ENCODE results near the gene CGB2. TPM values are rescaled to one million over a fixed set of nuclear protein-coding genes. Genes with fewer than 3 reads are reported as not detected.
"Not testable (repeated sequence)": the region's sequence is repeated elsewhere in the genome, so short reads cannot be mapped to it uniquely, and the experiment has no call there.

Gene CGB2
- total RNA-seq, 4 donors from 2014 or later, result not detected

DNA sequence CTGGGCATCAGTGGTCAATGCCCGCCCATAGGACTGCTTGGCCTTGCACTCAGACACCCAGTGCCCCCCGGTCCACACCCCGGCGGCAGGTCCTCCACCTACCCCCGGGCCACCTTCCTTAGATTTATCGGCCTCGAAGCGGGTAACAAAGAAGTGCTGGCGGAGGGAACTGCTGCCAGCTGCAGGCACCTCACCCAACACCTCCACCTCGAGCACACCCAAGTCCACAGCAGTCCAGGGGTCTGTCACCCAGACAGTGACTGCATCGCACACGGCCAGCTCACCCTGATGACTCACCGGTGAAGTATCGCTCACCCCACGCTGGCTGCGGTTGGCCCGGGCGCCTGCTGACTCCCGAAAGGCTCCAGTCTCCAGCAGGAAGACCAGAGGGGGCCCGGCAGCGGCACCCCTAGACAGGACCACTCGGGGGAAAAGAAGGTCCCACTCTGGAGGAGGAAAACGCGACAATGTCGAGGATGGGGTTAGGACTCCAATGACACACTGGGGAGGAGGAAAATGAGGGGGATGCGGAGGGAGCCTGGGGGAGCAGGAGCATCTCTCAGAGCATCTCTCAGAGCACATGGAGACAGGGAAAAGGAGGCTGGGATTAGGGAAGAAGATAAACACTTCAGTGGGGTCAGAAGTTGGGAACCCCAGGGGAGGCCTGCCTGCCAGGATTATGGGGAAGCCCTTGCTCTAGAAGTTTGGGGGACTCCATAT, 7.0 kb downstream of the CGB2 start:
- not testable (repeated sequence) for H3K4me3 ChIP-seq, H3K4me1 ChIP-seq, H3K9me3 ChIP-seq, ATAC-seq, H3K27me3 ChIP-seq, H3K27ac ChIP-seq, H3K36me3 ChIP-seq
- WGBS, 2 donors (ENCODE audit: low coverage in 1 of 2), result 87 to 91% methylated on average over 3 to 9 of the region's 26 CpGs

DNA sequence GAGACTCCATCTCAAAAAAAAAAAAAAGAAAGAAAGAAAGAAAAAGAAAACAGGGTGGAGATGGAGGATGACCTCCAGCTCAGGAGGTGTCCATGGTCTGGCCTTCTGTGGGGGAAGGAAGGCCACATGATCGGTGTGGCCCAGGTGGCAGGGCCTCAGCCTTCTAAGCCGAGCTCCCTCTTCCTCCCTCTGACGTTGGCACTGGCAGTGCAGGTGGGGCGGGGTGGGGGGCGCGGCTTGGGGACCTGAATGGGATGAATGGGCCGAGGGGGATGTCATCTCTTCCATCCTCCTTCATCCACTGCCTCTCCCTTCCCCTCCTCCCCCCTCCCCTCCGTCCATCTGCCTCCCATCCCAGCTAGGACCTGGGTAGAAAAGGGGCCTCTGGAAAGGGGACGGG, 8.0 kb downstream of the CGB2 start:
- H3K27ac ChIP-seq, H3K36me3 ChIP-seq, H3K27me3 ChIP-seq, H3K4me3 ChIP-seq, H3K9me3 ChIP-seq, ATAC-seq, H3K4me1 ChIP-seq: not testable (repeated sequence)
- WGBS, 2 donors (ENCODE audit: low coverage in 1 of 2), result 50% methylated on average over 6 of the region's 9 CpGs; no CpG with 5 or more reads in 1 of the 2 donors

DNA sequence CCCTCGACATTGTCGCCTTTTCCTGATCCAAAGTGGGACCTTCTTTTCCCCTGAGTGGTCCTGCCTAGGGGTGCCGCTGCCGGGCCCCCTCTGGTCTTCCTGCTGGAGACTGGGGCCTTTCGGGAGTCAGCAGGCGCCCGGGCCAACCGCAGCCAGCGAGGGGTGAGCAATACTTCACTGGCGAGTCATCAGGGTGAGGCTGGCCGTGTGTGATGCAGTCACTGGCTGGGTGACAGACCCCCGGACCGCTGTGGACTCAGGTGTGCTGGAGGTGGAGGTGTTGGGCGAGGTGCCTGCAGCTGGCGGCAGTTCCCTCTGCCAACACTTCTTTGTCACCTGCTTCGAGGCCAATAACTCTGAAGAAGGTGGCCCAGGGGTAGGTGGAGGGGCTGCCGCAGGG, 10.5 kb downstream of the CGB2 start:
- no peak for ATAC-seq
- Histone ChIP-seq H3K27ac (no peak overlapping the region), H3K27me3 (no peaks in the 10 kb centered on the region), H3K4me1 (no peaks in the 10 kb centered on the region), H3K9me3 (no peaks in the 10 kb centered on the region), H3K4me3 (no peak overlapping the region), H3K36me3 (no peaks in the 10 kb centered on the region)
- 100% methylated on average over 1 of the region's 17 CpGs; no CpG with 5 or more reads in 1 of the 2 donors for WGBS, 2 donors (ENCODE audit: low coverage in 1 of 2)
- TF ChIP-seq POLR2AphosphoS5 (IDR thresholded peaks at IDR 0.05) (no peak), POLR2A (IDR thresholded peaks at IDR 0.05) (no peak)

DNA sequence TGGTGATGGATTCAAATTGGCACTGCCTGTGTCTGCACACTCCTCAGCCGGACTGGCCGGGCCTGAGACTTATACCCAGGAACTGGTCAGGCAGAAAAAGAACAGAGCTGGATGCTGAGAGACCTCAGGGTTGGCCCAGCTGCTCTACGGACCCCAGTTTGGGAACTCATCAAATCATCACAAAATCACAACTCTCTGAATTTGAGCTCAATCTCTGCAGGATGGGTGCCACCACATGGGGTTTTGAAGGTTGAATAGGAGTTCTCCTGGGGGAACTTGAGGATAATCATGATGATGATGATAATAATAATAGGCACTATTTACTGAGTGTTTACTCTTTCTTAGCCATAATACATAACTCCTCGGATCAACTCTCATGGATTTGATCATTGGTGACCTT, 11.0 kb downstream of the CGB2 start:
- H3K27ac ChIP-seq, H3K4me3 ChIP-seq, H3K9me3 ChIP-seq, H3K36me3 ChIP-seq, ATAC-seq, H3K27me3 ChIP-seq, H3K4me1 ChIP-seq: not testable (repeated sequence)
- 60 to 78% methylated on average over 1 of the region's 4 CpGs for WGBS, 2 donors (ENCODE audit: low coverage in 1 of 2)

DNA sequence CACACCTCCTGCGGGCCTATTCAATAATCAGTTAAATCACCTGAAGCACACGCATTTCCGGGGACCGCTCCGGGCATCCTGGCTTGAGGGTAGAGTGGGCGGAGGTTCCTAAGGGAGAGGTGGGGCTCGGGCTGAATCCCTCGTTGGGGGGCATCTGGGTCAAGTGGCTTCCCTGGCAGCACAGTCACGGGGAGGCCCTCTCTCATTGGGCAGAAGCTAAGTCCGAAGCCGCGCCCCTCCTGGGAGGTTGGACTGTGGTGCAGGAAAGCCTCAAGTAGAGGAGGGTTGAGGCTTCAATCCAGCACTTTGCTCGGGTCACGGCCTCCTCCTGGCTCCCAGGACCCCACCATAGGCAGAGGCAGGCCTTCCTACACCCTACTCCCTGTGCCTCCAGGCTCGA, 11.9 kb downstream of the CGB2 start, which contains the start of gene CGB5:
Gene CGB5 (plus strand): TSS at position 301 of the 400 bp plus-strand sequence. CDS start 362 bp downstream, outside the sequence.
- no CpG with 5 or more reads among the region's 15 CpGs for WGBS, 2 donors (ENCODE audit: low coverage in 1 of 2)

DNA sequence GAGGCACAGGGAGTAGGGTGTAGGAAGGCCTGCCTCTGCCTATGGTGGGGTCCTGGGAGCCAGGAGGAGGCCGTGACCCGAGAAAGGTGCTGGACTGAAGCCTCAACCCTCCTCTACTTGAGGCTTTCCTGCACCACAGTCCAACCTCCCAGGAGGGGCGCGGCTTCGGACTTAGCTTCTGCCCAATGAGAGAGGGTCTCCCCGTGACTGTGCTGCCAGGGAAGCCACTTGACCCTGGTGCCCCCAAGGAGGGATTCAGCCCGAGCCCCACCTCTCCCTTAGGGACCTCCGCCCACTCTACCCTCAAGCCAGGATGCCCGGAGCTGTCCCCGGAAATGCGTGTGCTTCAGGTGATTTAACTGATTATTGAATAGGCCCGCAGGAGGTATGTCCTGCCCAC, 17.3 kb downstream of the CGB2 start, which contains the start of gene CGB8:
Gene CGB8 (minus strand): TSS at position 101 of the 400 bp plus-strand sequence. CDS start 372 bp downstream, outside the sequence.
- H3K9me3 ChIP-seq, H3K27me3 ChIP-seq, ATAC-seq, H3K36me3 ChIP-seq, H3K4me3 ChIP-seq, H3K27ac ChIP-seq, H3K4me1 ChIP-seq: not testable (repeated sequence)
- WGBS, 2 donors (ENCODE audit: low coverage in 1 of 2), result no CpG with 5 or more reads among the region's 12 CpGs

More for the DNA sequence above, 11.9 kb downstream of the CGB2 start, which contains the start of gene CGB5:
- H3K4me3 ChIP-seq, H3K4me1 ChIP-seq, H3K27me3 ChIP-seq, H3K9me3 ChIP-seq, ATAC-seq, H3K36me3 ChIP-seq, H3K27ac ChIP-seq: not testable (repeated sequence)

DNA sequence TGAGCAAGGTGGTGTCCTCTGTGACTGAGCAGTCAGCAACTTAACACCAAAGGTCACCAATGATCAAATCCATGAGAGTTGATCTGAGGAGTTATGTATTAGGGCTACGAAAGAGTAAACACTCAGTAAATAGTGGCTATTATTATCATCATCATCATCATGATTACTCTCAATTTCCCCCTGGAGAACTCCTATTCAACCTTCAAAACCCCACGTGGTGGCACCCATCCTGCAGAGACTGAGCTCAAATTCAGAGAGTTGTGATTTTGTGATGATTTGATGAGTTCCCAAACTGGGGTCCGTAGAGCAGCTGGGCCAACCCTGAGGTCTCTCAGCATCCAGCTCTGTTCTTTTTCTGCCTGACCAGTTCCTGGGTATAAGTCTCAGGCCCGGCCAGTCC, 18.1 kb downstream of the CGB2 start:
- ATAC-seq, result not testable (repeated sequence)
- WGBS, 2 donors (ENCODE audit: low coverage in 1 of 2), result no CpG with 5 or more reads among the region's 4 CpGs

DNA sequence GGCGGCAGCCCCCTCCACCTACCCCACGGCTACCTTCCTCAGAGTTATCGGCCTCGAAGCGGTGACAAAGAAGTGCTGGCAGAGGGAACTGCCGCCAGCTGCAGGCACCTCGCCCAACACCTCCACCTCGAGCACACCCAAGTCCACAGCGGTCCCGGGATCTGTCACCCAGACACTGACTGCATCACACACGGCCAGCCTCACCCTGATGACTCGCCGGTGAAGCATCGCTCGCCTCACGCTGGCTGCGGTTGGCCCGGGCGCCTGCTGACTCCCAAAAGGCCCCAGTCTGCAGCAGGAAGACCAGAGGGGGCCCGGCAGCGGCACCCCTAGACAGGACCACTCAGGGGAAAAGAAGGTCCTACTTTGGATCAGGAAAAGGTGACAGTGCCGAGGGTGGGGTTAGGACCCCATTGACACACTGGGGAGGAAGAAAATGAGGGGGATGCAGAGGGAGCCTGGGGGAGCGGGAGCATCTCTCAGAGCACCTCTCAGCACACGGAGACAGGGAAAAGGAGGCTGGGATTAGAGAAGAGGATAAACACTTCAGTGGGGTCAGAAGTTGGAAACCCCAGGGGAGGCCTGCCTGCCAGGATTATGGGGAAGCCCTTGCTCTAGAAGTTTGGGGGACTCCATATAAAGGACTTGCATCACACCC, 18.8 kb downstream of the CGB2 start:
- not testable (repeated sequence) for ATAC-seq, H3K4me1 ChIP-seq, H3K36me3 ChIP-seq, H3K4me3 ChIP-seq, H3K27ac ChIP-seq, H3K27me3 ChIP-seq, H3K9me3 ChIP-seq
- WGBS, 2 donors (ENCODE audit: low coverage in 1 of 2), result 59 to 92% methylated on average over 2 of the region's 24 CpGs

More for the DNA sequence above, 18.1 kb downstream of the CGB2 start:
- H3K4me1 ChIP-seq, H3K9me3 ChIP-seq, H3K4me3 ChIP-seq, H3K27me3 ChIP-seq, H3K27ac ChIP-seq, H3K36me3 ChIP-seq: not testable (repeated sequence)

DNA sequence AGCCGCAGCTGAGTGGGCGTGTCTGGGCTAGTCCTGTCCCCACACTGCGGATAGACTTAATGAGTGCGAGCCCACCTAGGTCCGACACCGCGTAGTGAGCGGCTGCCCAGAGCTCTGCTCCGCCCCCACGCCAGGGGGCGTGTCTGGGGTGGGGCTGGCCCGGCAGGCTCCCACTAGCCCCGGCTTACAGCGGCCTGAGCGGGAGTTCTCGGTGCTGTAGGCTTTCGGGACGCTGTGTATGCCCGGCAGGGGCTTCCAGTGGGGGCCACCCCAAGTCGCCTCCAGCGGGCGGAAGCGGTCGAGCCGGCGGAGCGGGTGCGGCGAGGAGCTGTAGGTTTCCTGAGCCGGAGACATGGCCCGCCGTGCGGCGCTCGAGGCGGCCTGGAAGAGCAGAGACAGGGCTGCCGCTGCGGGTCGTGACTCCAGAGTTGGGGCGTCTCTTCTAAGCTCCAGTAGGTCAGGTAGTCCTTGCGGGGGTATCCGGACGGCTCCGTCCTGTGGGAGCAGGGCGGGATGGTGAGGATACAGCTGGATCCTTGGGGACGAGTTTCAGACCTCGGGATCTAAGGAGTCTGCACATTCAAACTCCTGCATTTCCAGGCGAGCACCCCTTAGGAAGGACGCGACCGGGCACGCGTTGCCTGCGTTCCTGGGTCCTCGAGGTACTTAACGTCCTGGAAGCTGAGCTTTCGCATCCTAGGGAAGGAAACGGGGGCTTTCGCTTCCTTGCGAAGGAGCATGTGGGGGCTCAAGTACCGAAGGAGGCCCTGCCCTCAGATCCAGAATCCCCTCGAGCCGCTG, 24.6 kb downstream of the CGB2 start:
- Histone ChIP-seq H3K4me1 (peaks cover 0 to 25% (median 16%) of the 10 kb centered on the region in 3 donors), H3K27ac (peak overlapping the region in 1 of 4 donors; percentile 43), H3K9me3 (no peaks in the 10 kb centered on the region), H3K4me3 (peak overlapping the region; percentile 28 to 58), H3K36me3 (no peaks in the 10 kb centered on the region), H3K27me3 (peaks cover 36% of the 10 kb centered on the region)
- WGBS, 2 donors (ENCODE audit: low coverage in 1 of 2), result 0% methylated on average over 1 of the region's 63 CpGs; no CpG with 5 or more reads in 1 of the 2 donors
- ATAC-seq, result peak; percentile 85
- TF ChIP-seq EP300 (IDR thresholded peaks at IDR 0.05), result no peak
- TF ChIP-seq, protein P1, sequence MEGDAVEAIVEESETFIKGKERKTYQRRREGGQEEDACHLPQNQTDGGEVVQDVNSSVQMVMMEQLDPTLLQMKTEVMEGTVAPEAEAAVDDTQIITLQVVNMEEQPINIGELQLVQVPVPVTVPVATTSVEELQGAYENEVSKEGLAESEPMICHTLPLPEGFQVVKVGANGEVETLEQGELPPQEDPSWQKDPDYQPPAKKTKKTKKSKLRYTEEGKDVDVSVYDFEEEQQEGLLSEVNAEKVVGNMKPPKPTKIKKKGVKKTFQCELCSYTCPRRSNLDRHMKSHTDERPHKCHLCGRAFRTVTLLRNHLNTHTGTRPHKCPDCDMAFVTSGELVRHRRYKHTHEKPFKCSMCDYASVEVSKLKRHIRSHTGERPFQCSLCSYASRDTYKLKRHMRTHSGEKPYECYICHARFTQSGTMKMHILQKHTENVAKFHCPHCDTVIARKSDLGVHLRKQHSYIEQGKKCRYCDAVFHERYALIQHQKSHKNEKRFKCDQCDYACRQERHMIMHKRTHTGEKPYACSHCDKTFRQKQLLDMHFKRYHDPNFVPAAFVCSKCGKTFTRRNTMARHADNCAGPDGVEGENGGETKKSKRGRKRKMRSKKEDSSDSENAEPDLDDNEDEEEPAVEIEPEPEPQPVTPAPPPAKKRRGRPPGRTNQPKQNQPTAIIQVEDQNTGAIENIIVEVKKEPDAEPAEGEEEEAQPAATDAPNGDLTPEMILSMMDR (IDR thresholded peaks at IDR 0.05), result peak in 2 of 4 experiments; percentile 39 to 59

DNA sequence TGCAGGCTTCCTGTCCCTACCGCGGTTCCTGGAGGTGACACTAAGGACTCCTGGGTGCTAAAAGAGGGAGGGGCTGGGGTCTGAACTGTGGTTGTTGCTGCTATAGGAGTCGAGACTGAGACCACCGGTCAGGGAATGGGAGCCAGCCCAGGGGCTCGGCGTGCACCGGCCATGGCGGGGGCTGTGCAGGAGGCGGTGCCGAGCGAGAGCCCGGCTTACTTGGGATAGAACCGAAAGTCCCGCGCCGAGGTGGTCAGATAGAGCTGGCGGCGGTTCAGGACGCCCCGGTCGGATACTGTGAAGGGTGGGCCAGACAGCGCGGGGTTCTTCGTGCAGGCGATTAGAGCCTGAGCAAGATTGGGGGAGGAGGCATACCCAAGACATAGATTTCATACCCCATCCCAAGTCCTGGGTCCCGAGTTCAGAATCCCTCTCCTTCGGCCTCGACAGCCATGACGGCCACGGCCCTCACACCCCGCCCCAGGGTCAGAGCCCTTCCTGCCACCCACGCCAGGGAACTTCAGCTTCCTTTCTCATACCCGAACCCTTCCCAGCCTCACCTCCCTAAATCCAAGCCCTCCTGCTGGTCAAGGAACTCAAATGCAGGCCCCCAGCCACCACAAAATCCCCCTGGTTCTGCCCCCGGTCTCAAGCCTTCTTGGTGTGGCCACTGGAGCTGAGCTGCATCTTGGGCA, 25.4 kb downstream of the CGB2 start:
- Histone ChIP-seq H3K27me3 (peaks cover 43% of the 10 kb centered on the region), H3K4me1 (peaks cover 0 to 25% (median 16%) of the 10 kb centered on the region in 3 donors), H3K4me3 (peak overlapping the region; percentile 22 to 58)
- H3K9me3 ChIP-seq, H3K27ac ChIP-seq, ATAC-seq, H3K36me3 ChIP-seq: not testable (repeated sequence)
- 5 to 6% methylated on average over 3 to 11 of the region's 34 CpGs for WGBS, 2 donors (ENCODE audit: low coverage in 1 of 2)
